ENCODE measurements around the gene LRRC8C.

DNA sequence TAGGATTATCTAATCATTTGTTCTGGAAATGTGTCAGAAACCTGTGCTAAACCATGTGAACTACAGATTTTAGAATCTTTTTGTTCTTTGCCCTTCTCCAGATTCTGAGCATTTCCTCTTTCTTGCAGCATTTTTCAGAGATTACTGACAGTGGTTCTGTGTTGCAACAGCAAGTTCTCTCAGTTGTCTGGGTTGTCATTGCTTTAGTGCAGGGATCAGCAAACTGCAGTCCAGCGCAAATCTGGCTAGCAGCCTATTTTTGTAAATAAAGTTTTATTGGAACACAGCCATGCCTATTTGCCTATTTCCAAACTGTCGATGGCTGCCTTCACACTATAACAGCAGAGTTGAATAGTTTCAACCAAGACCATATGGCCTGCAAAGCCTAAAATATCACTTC is 121.6 kb downstream of the LRRC8C start:
- TF ChIP-seq EZH2 (IDR thresholded peaks at IDR 0.05; ENCODE audit: insufficient read depth, poor library complexity, severe bottlenecking) (no peak), EZH2phosphoT487 (IDR thresholded peaks at IDR 0.05; ENCODE audit: insufficient read depth, low read depth) (no peak)
